ENCODE results near the gene ZCCHC9. TPM values are rescaled to one million over a fixed set of nuclear protein-coding genes. Genes with fewer than 3 reads are reported as not detected.
"Not testable (repeated sequence)": the region's sequence is repeated elsewhere in the genome, so short reads cannot be mapped to it uniquely, and the experiment has no call there.

Gene ZCCHC9
- total RNA-seq, 1 donor, result 30.8 TPM

GRCh38 chr5:81290146-81290545 is 11.2 kb upstream of the ZCCHC9 start:
- no peak for DNase-seq (ENCODE audit: low read depth)
- H3K4me3 ChIP-seq (ENCODE audit: low read depth, low read length), result no peak overlapping the region
- no peak for TF ChIP-seq CTCF (IDR thresholded peaks at IDR 0.05; ENCODE audit: insufficient read depth, low read length)

GRCh38 chr5:81292130-81292529 is 9.3 kb upstream of the ZCCHC9 start:
- no peak overlapping the region for H3K4me3 ChIP-seq (ENCODE audit: low read depth, low read length)
- no peak for TF ChIP-seq CTCF (IDR thresholded peaks at IDR 0.05; ENCODE audit: insufficient read depth, low read length)
- no peak for DNase-seq (ENCODE audit: low read depth)

- H3K4me3 ChIP-seq (ENCODE audit: low read depth, low read length); DNase-seq (ENCODE audit: low read depth): not testable (repeated sequence)
Observed at GRCh38 chr5:81294021-81294420, 7.4 kb upstream of the ZCCHC9 start.

GRCh38 chr5:81297531-81297930 is 3.9 kb upstream of the ZCCHC9 start:
- no peak for TF ChIP-seq CTCF (IDR thresholded peaks at IDR 0.05; ENCODE audit: insufficient read depth, low read length)
- DNase-seq (ENCODE audit: low read depth), result no peak
- H3K4me3 ChIP-seq (ENCODE audit: low read depth, low read length), result no peak overlapping the region

- peak overlapping the region; percentile 96 for H3K4me3 ChIP-seq (ENCODE audit: low read depth, low read length)
- DNase-seq (ENCODE audit: low read depth), result no peak
- no peak for TF ChIP-seq CTCF (IDR thresholded peaks at IDR 0.05; ENCODE audit: insufficient read depth, low read length)
Observed at GRCh38 chr5:81300921-81301270, 491 bp upstream of the ZCCHC9 start.

GRCh38 chr5:81302596-81302995 is 1.2 kb downstream of the ZCCHC9 start:
- DNase-seq (ENCODE audit: low read depth), result no peak

GRCh38 chr5:81303563-81303962 is 2.2 kb downstream of the ZCCHC9 start:
- peak; percentile 33 for DNase-seq (ENCODE audit: low read depth)
- no peak overlapping the region for H3K4me3 ChIP-seq (ENCODE audit: low read depth, low read length)

More at GRCh38 chr5:81302596-81302995, 1.2 kb downstream of the ZCCHC9 start:
- TF ChIP-seq CTCF (IDR thresholded peaks at IDR 0.05; ENCODE audit: insufficient read depth, low read length), result no peak
- H3K4me3 ChIP-seq (ENCODE audit: low read depth, low read length), result peak overlapping the region; percentile 96

More at GRCh38 chr5:81303563-81303962, 2.2 kb downstream of the ZCCHC9 start:
- TF ChIP-seq CTCF (IDR thresholded peaks at IDR 0.05; ENCODE audit: insufficient read depth, low read length), result no peak

All from fibroblast of the aortic adventitia (primary cell).